SK-N-SH treated with all-trans-retinoic acid at 6 μM for 48 hours (cell line): ENCODE measurements around the gene DYSF.

Source experiments
- CSDC2 ChIP-seq: fragments of 250-450 bp; sonication (Bioruptor Pico); IDR thresholded peaks from 2 replicates; pipeline ENCODE4 v1.5.0; 2020; ENCODE audit warnings: mild to moderate bottlenecking, moderate library complexity
- OSR1 ChIP-seq: fragments of 250-450 bp; sonication (Bioruptor Pico); IDR thresholded peaks from 2 replicates; pipeline ENCODE4 v1.8.0; 2022; ENCODE audit warnings: moderate library complexity, mild to moderate bottlenecking, inconsistent platforms
- RARB ChIP-seq: fragments of 250-450 bp; sonication (Bioruptor Pico); IDR thresholded peaks from 2 replicates; pipeline ENCODE4 v1.8.0; 2021; ENCODE audit warnings: mild to moderate bottlenecking, moderate library complexity
- SNAI2 ChIP-seq: fragments of 250-450 bp; sonication (Bioruptor Pico); IDR thresholded peaks from 2 replicates; pipeline ENCODE4 v1.5.0; 2020; ENCODE audit warnings: mild to moderate bottlenecking, moderate library complexity
- TCF4 ChIP-seq: fragments of 250-450 bp; sonication (Bioruptor Pico); IDR thresholded peaks from 2 replicates; pipeline ENCODE4 v1.8.0; 2021; ENCODE audit warnings: mild to moderate bottlenecking, moderate library complexity, borderline replicate concordance
- TOX ChIP-seq: fragments of 250-450 bp; sonication (Bioruptor Pico); IDR thresholded peaks from 2 replicates; pipeline ENCODE4 v1.8.0; 2021; ENCODE audit warnings: mild to moderate bottlenecking, moderate library complexity, borderline replicate concordance
- ZFP30 ChIP-seq: fragments of 450-650 bp; formaldehyde crosslinking; IDR thresholded peaks from 2 replicates; pipeline ENCODE4 v1.5.0; 2022; ENCODE audit warnings: mild to moderate bottlenecking, moderate library complexity
- ZNF70 ChIP-seq: fragments of 450-650 bp; formaldehyde crosslinking; IDR thresholded peaks from 2 replicates; pipeline ENCODE4 v1.5.0; 2020; ENCODE audit warnings: mild to moderate bottlenecking, moderate library complexity
- ZNF8 ChIP-seq: fragments of 450-650 bp; formaldehyde crosslinking; IDR thresholded peaks from 2 replicates; pipeline ENCODE4 v1.5.0; 2020; ENCODE audit warnings: mild to moderate bottlenecking, moderate library complexity
- TF ChIP-seq, protein P1 (sequence below): fragments of 250-450 bp; sonication (Bioruptor Pico); IDR thresholded peaks from 2 replicates; pipeline ENCODE4 v1.8.0; 2020; ENCODE audit warnings: mild to moderate bottlenecking, moderate library complexity, borderline replicate concordance
- TF ChIP-seq, protein P2 (sequence below): fragments of 250-450 bp; sonication (Bioruptor Pico); IDR thresholded peaks from 2 replicates; pipeline ENCODE4 v1.5.1; 2020; ENCODE audit warnings: low read depth, mild to moderate bottlenecking, moderate library complexity
- TF ChIP-seq, protein P3 (sequence below): fragments of 250-450 bp; sonication (Bioruptor Pico); IDR thresholded peaks from 2 replicates; pipeline ENCODE4 v1.8.0; 2021; ENCODE audit warnings: low read depth, mild to moderate bottlenecking, moderate library complexity, borderline replicate concordance

DNA sequence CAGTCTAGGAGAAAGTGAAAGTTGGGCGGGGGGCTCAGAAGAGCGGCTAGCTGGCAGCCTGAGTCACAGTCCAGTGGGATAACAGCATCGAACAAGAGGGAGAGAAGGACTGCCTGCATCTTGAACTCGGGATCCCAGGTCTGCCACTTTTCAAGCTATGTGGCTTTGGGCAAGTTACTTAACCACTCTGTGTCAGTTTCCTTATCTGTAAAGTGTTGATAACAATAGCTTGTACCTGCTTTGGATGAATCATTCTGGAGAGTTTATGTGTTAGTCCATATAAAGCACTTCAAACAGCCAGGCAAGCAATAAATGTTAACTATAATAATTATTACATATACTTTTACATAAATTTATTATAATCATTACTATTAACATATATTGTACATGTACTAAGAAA lies 4.6 kb downstream of the DYSF start:
- TF ChIP-seq TOX (no peak), SNAI2 (CRISPR knock-in tag) (no peak), RARB (no peak), CSDC2 (CRISPR knock-in tag) (no peak), ZNF8 (CRISPR knock-in tag) (no peak), ZNF70 (CRISPR knock-in tag) (no peak), TCF4 (CRISPR knock-in tag) (no peak), OSR1 (CRISPR knock-in tag) (no peak), ZFP30 (CRISPR knock-in tag) (no peak)
- TF ChIP-seq, protein P1, sequence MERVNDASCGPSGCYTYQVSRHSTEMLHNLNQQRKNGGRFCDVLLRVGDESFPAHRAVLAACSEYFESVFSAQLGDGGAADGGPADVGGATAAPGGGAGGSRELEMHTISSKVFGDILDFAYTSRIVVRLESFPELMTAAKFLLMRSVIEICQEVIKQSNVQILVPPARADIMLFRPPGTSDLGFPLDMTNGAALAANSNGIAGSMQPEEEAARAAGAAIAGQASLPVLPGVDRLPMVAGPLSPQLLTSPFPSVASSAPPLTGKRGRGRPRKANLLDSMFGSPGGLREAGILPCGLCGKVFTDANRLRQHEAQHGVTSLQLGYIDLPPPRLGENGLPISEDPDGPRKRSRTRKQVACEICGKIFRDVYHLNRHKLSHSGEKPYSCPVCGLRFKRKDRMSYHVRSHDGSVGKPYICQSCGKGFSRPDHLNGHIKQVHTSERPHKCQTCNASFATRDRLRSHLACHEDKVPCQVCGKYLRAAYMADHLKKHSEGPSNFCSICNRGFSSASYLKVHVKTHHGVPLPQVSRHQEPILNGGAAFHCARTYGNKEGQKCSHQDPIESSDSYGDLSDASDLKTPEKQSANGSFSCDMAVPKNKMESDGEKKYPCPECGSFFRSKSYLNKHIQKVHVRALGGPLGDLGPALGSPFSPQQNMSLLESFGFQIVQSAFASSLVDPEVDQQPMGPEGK (CRISPR knock-in tag), result no peak
- TF ChIP-seq, protein P2, sequence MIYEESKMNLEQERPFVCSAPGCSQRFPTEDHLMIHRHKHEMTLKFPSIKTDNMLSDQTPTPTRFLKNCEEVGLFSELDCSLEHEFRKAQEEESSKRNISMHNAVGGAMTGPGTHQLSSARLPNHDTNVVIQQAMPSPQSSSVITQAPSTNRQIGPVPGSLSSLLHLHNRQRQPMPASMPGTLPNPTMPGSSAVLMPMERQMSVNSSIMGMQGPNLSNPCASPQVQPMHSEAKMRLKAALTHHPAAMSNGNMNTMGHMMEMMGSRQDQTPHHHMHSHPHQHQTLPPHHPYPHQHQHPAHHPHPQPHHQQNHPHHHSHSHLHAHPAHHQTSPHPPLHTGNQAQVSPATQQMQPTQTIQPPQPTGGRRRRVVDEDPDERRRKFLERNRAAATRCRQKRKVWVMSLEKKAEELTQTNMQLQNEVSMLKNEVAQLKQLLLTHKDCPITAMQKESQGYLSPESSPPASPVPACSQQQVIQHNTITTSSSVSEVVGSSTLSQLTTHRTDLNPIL, result no peak
- TF ChIP-seq, protein P3, sequence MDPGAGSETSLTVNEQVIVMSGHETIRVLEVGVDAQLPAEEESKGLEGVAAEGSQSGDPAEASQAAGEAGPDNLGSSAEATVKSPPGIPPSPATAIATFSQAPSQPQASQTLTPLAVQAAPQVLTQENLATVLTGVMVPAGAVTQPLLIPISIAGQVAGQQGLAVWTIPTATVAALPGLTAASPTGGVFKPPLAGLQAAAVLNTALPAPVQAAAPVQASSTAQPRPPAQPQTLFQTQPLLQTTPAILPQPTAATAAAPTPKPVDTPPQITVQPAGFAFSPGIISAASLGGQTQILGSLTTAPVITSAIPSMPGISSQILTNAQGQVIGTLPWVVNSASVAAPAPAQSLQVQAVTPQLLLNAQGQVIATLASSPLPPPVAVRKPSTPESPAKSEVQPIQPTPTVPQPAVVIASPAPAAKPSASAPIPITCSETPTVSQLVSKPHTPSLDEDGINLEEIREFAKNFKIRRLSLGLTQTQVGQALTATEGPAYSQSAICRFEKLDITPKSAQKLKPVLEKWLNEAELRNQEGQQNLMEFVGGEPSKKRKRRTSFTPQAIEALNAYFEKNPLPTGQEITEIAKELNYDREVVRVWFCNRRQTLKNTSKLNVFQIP (CRISPR knock-in tag), result no peak
